SK-N-SH treated with all-trans-retinoic acid at 6 μM for 48 hours (cell line): ENCODE measurements around the gene C15orf40.

Experiments used
- ATAC-seq: fragments of 200-7000 bp; cut with Tn5 transposase; 3 replicates; pipeline ENCODE4 v1.9.1; 2020; ENCODE audit warnings: mild to moderate bottlenecking, moderate library complexity
- ARNTL ChIP-seq: fragments of 450-650 bp; formaldehyde crosslinking; IDR thresholded peaks from 2 replicates; pipeline ENCODE4 v1.5.0; 2020; ENCODE audit warnings: low read depth, mild to moderate bottlenecking, moderate library complexity, borderline replicate concordance
- BACH2 ChIP-seq: fragments of 250-450 bp; sonication (Bioruptor Pico); IDR thresholded peaks from 2 replicates; pipeline ENCODE4 v1.9.0; 2021; ENCODE audit warnings: mild to moderate bottlenecking, borderline replicate concordance
- CREB5 ChIP-seq: fragments of 250-450 bp; sonication (Bioruptor Pico); IDR thresholded peaks from 2 replicates; pipeline ENCODE4 v1.5.1; 2020; ENCODE audit warnings: low read depth, mild to moderate bottlenecking, moderate library complexity
- CSDC2 ChIP-seq: fragments of 250-450 bp; sonication (Bioruptor Pico); IDR thresholded peaks from 2 replicates; pipeline ENCODE4 v1.5.0; 2020; ENCODE audit warnings: mild to moderate bottlenecking, moderate library complexity
- CSRNP3 ChIP-seq: fragments of 250-450 bp; sonication (Bioruptor Pico); IDR thresholded peaks from 2 replicates; pipeline ENCODE4 v1.5.1; 2021; ENCODE audit warnings: mild to moderate bottlenecking, moderate library complexity
- ESRRG ChIP-seq: fragments of 250-450 bp; sonication (Bioruptor Pico); IDR thresholded peaks from 2 replicates; pipeline ENCODE4 v1.6.1; 2021; ENCODE audit warnings: mild to moderate bottlenecking
- GLIS3 ChIP-seq: fragments of 250-450 bp; sonication (Bioruptor Pico); IDR thresholded peaks from 2 replicates; pipeline ENCODE4 v1.5.0; 2020; ENCODE audit warnings: mild to moderate bottlenecking, moderate library complexity
- ISL1 ChIP-seq: fragments of 250-450 bp; sonication (Bioruptor Pico); IDR thresholded peaks from 2 replicates; pipeline ENCODE4 v2.1.2; 2022; ENCODE audit warnings: mild to moderate bottlenecking, moderate library complexity
- OSR1 ChIP-seq: fragments of 250-450 bp; sonication (Bioruptor Pico); IDR thresholded peaks from 2 replicates; pipeline ENCODE4 v1.8.0; 2022; ENCODE audit warnings: moderate library complexity, mild to moderate bottlenecking, inconsistent platforms
- PPARA ChIP-seq: fragments of 250-450 bp; sonication (Bioruptor Pico); IDR thresholded peaks from 2 replicates; pipeline ENCODE4 v1.5.0; 2020; ENCODE audit warnings: mild to moderate bottlenecking, borderline replicate concordance
- RARB ChIP-seq: fragments of 250-450 bp; sonication (Bioruptor Pico); IDR thresholded peaks from 2 replicates; pipeline ENCODE4 v1.8.0; 2021; ENCODE audit warnings: mild to moderate bottlenecking, moderate library complexity
- SNAI2 ChIP-seq: fragments of 250-450 bp; sonication (Bioruptor Pico); IDR thresholded peaks from 2 replicates; pipeline ENCODE4 v1.5.0; 2020; ENCODE audit warnings: mild to moderate bottlenecking, moderate library complexity
- TCF4 ChIP-seq: fragments of 250-450 bp; sonication (Bioruptor Pico); IDR thresholded peaks from 2 replicates; pipeline ENCODE4 v1.8.0; 2021; ENCODE audit warnings: mild to moderate bottlenecking, moderate library complexity, borderline replicate concordance
- TOX ChIP-seq: fragments of 250-450 bp; sonication (Bioruptor Pico); IDR thresholded peaks from 2 replicates; pipeline ENCODE4 v1.8.0; 2021; ENCODE audit warnings: mild to moderate bottlenecking, moderate library complexity, borderline replicate concordance
- TSHZ2 ChIP-seq: fragments of 250-450 bp; sonication (Bioruptor Pico); IDR thresholded peaks from 2 replicates; pipeline ENCODE4 v1.5.0; 2020; ENCODE audit warnings: mild to moderate bottlenecking, moderate library complexity
- ZC3H10 ChIP-seq: fragments of 250-450 bp; sonication (Bioruptor Pico); IDR thresholded peaks from 2 replicates; pipeline ENCODE4 v1.5.1; 2021; ENCODE audit warnings: mild to moderate bottlenecking, moderate library complexity
- ZFP3 ChIP-seq: fragments of 250-450 bp; sonication (Bioruptor Pico); IDR thresholded peaks from 2 replicates; pipeline ENCODE4 v1.5.0; 2020; ENCODE audit warnings: mild to moderate bottlenecking, moderate library complexity
- ZFP30 ChIP-seq: fragments of 450-650 bp; formaldehyde crosslinking; IDR thresholded peaks from 2 replicates; pipeline ENCODE4 v1.5.0; 2022; ENCODE audit warnings: mild to moderate bottlenecking, moderate library complexity
- TF ChIP-seq, protein P1 (sequence below): fragments of 250-450 bp; sonication (Bioruptor Pico); IDR thresholded peaks from 2 replicates; pipeline ENCODE4 v1.8.0; 2020; ENCODE audit warnings: mild to moderate bottlenecking, moderate library complexity, borderline replicate concordance

Gene C15orf40

GRCh38 chr15:83018436-83018835, 7.0 kb upstream of the C15orf40 start:
- ATAC-seq, result no peak
- TF ChIP-seq ZC3H10 (CRISPR knock-in tag) (no peak), SNAI2 (CRISPR knock-in tag) (no peak), ZFP30 (no peak), CSRNP3 (no peak), ZFP3 (CRISPR knock-in tag) (no peak), BACH2 (CRISPR knock-in tag) (no peak), CREB5 (CRISPR knock-in tag) (no peak), TSHZ2 (no peak), CSDC2 (CRISPR knock-in tag) (no peak), ESRRG (CRISPR knock-in tag) (no peak), TOX (no peak), ARNTL (CRISPR knock-in tag) (no peak), TCF4 (CRISPR knock-in tag) (no peak)

GRCh38 chr15:83016906-83017305, 5.5 kb upstream of the C15orf40 start:
- TF ChIP-seq, protein P1, sequence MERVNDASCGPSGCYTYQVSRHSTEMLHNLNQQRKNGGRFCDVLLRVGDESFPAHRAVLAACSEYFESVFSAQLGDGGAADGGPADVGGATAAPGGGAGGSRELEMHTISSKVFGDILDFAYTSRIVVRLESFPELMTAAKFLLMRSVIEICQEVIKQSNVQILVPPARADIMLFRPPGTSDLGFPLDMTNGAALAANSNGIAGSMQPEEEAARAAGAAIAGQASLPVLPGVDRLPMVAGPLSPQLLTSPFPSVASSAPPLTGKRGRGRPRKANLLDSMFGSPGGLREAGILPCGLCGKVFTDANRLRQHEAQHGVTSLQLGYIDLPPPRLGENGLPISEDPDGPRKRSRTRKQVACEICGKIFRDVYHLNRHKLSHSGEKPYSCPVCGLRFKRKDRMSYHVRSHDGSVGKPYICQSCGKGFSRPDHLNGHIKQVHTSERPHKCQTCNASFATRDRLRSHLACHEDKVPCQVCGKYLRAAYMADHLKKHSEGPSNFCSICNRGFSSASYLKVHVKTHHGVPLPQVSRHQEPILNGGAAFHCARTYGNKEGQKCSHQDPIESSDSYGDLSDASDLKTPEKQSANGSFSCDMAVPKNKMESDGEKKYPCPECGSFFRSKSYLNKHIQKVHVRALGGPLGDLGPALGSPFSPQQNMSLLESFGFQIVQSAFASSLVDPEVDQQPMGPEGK (CRISPR knock-in tag), result no peak
- TF ChIP-seq TSHZ2 (no peak), CREB5 (CRISPR knock-in tag) (no peak), OSR1 (CRISPR knock-in tag) (no peak), ISL1 (CRISPR knock-in tag) (no peak), TOX (no peak), PPARA (CRISPR knock-in tag) (no peak), CSRNP3 (no peak), BACH2 (CRISPR knock-in tag) (no peak), GLIS3 (no peak), RARB (CRISPR knock-in tag) (no peak), ARNTL (CRISPR knock-in tag) (no peak), ESRRG (CRISPR knock-in tag) (no peak), SNAI2 (CRISPR knock-in tag) (no peak), CSDC2 (CRISPR knock-in tag) (no peak)
- no peak for ATAC-seq
